ENCODE data around the gene RAB3C.

RAB3C gene

DNA sequence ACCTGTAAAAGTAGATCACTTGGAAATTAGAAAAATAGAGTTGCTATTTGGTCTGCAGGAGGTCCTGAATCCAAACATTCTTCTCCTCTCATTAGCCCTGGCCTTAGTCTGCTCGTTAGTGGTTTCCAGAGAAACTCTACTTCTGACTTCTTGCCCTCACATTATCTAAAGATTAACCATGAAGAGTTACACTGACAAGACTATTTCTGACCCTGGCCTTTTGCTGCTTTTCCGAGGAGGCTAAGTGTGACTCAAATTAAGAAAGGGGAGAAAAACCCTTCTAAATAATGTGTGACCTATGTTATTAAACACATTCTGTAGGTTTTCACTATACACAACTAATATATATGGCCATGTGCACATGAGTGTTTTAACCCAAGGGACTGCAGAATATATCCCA lies 302.4 kb downstream of the RAB3C start:
- H3K27ac ChIP-seq (ENCODE audit: low read depth, low read length) = no peak overlapping the region
- no peaks in the 10 kb centered on the region for H3K27me3 ChIP-seq (ENCODE audit: control insufficient read depth in 1 of 2, insufficient read depth in 2 of 2, low read length in 2 of 2)
- no peak overlapping the region for H3K4me3 ChIP-seq (ENCODE audit: low read depth in 1 of 2, low read length in 2 of 2)
- H3K36me3 ChIP-seq (ENCODE audit: control insufficient read depth in 1 of 2, insufficient read depth in 2 of 2, low read length in 2 of 2) = no peaks in the 10 kb centered on the region
- no peaks in the 10 kb centered on the region for H3K4me1 ChIP-seq (ENCODE audit: control insufficient read depth in 1 of 2, insufficient read depth in 2 of 2, low read length in 2 of 2)
- no peaks in the 10 kb centered on the region for H3K9me3 ChIP-seq (ENCODE audit: control insufficient read depth in 1 of 2, low read length in 2 of 2)
- H3K9ac ChIP-seq (ENCODE audit: low read depth in 1 of 2, low read length in 2 of 2) = no peak overlapping the region

DNA sequence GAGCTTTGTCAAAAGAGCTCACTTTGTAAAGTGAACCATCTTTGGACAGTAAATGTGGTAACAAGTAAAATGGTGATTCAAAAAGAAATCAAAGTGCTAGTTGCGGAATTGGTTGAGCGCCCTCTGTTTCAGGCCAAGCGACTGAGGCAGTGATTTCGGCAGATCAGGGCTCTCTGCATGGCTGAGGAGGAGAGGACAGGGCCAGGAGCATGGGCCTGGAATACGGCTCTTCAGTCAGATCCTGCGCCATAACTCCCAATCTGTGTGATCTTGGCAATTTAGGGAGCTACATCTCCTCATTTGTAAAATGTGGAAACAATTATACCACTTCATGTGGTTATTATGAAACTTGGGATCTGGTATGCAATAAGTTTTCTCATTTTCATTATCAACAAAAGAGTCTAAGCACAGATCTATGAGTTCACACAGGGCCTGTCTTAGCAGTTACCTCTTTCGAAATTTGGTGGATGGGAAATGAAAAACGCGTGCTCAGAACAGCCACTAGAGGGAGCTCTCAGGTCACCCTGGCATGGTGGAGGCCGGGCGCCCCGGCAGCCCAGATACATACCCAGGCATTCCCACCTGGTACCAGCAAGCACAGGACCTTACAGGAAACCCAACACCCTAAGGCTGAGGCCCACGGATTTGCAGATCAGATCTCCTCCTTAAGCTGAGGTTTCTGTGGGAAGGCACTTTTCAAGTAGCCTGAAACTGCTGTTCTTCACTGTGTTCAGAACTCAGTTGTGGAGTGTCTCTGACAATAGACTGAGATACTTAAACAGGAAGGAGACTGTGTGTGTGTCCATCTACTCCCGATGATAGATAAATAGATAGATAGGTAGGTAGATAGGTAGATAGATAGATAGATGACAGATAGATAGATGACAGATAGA lies 303.7 kb downstream of the RAB3C start:
- Histone ChIP-seq H3K27me3 (ENCODE audit: control insufficient read depth in 1 of 2, insufficient read depth in 2 of 2, low read length in 2 of 2) (no peaks in the 10 kb centered on the region), H3K4me3 (ENCODE audit: low read depth in 1 of 2, low read length in 2 of 2) (no peak overlapping the region), H3K9me3 (ENCODE audit: control insufficient read depth in 1 of 2, low read length in 2 of 2) (no peaks in the 10 kb centered on the region), H3K4me1 (ENCODE audit: control insufficient read depth in 1 of 2, insufficient read depth in 2 of 2, low read length in 2 of 2) (no peaks in the 10 kb centered on the region), H3K9ac (ENCODE audit: low read depth in 1 of 2, low read length in 2 of 2) (no peak overlapping the region), H3K27ac (ENCODE audit: low read depth, low read length) (no peak overlapping the region), H3K36me3 (ENCODE audit: control insufficient read depth in 1 of 2, insufficient read depth in 2 of 2, low read length in 2 of 2) (no peaks in the 10 kb centered on the region)

DNA sequence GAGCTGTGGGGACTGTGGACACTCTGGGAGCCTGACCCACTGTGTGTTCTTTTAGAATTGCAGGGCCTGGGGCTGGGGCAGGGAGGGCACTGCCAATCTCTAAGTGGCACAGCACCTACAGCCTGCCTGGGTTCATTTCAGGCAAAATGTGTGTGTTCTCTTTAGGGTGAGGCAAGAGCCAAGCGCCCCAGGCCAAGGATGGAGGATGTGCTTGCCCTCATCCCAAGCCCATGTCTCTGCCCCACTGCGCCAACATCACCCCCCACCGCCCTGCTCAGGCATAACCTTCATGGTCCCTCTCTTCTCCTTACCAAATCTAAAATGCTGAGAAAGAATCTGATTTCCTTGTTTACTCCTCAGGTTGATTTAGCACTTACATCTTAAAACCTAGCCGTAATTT lies 304.4 kb downstream of the RAB3C start:
- Histone ChIP-seq H3K27me3 (ENCODE audit: control insufficient read depth in 1 of 2, insufficient read depth in 2 of 2, low read length in 2 of 2) (no peaks in the 10 kb centered on the region), H3K27ac (ENCODE audit: low read depth, low read length) (no peak overlapping the region), H3K9ac (ENCODE audit: low read depth in 1 of 2, low read length in 2 of 2) (no peak overlapping the region), H3K4me1 (ENCODE audit: control insufficient read depth in 1 of 2, insufficient read depth in 2 of 2, low read length in 2 of 2) (no peaks in the 10 kb centered on the region), H3K36me3 (ENCODE audit: control insufficient read depth in 1 of 2, insufficient read depth in 2 of 2, low read length in 2 of 2) (no peaks in the 10 kb centered on the region), H3K9me3 (ENCODE audit: control insufficient read depth in 1 of 2, low read length in 2 of 2) (no peaks in the 10 kb centered on the region), H3K4me3 (ENCODE audit: low read depth in 1 of 2, low read length in 2 of 2) (no peak overlapping the region)

DNA sequence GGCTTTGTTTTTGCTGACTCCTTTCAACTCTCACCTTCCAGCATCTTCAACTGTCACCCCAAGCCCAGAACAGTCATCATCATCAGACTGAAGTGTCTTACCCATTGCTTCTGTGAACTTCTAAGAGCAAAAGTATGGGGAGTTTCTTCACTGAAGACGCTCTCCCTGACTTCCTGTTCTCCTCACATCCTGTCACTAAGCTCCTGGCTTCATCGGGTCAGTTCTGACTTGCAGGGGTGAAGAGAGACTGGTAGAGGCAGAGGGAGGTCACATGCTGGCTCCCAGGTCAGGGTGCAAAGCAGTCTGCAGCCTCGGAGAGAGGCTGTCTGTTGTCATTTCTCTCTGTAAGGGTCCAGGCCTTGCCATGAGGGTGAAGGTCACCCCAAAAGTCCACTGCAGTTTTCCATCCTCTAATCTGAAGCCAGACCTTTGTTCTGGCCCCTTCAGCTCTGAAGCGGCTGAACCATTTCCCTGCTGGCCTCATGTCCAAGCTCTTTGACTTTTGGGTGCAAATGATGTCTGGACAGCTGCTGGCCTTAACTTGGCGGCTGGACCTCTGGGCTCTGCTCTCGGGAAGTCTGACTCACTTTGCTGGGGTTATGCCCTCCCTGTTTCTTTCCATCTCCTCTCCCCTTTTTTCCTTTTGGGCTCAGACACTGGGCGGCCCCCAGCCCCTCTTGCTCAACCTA lies 305.0 kb downstream of the RAB3C start:
- Histone ChIP-seq H3K4me3 (ENCODE audit: low read depth in 1 of 2, low read length in 2 of 2) (no peak overlapping the region), H3K4me1 (ENCODE audit: control insufficient read depth in 1 of 2, insufficient read depth in 2 of 2, low read length in 2 of 2) (no peaks in the 10 kb centered on the region), H3K36me3 (ENCODE audit: control insufficient read depth in 1 of 2, insufficient read depth in 2 of 2, low read length in 2 of 2) (no peaks in the 10 kb centered on the region), H3K27me3 (ENCODE audit: control insufficient read depth in 1 of 2, insufficient read depth in 2 of 2, low read length in 2 of 2) (no peaks in the 10 kb centered on the region), H3K9me3 (ENCODE audit: control insufficient read depth in 1 of 2, low read length in 2 of 2) (no peaks in the 10 kb centered on the region), H3K9ac (ENCODE audit: low read depth in 1 of 2, low read length in 2 of 2) (no peak overlapping the region), H3K27ac (ENCODE audit: low read depth, low read length) (no peak overlapping the region)

GRCh38 chr5:58890265-58890664 lies 307.4 kb downstream of the RAB3C start:
- H3K4me1 ChIP-seq (ENCODE audit: control insufficient read depth in 1 of 2, insufficient read depth in 2 of 2, low read length in 2 of 2) = no peaks in the 10 kb centered on the region
- H3K4me3 ChIP-seq (ENCODE audit: low read depth in 1 of 2, low read length in 2 of 2) = no peak overlapping the region
- H3K27ac ChIP-seq (ENCODE audit: low read depth, low read length) = no peak overlapping the region
- H3K36me3 ChIP-seq (ENCODE audit: control insufficient read depth in 1 of 2, insufficient read depth in 2 of 2, low read length in 2 of 2) = no peaks in the 10 kb centered on the region
- H3K9me3 ChIP-seq (ENCODE audit: control insufficient read depth in 1 of 2, low read length in 2 of 2) = no peaks in the 10 kb centered on the region
- no peaks in the 10 kb centered on the region for H3K27me3 ChIP-seq (ENCODE audit: control insufficient read depth in 1 of 2, insufficient read depth in 2 of 2, low read length in 2 of 2)
- H3K9ac ChIP-seq (ENCODE audit: low read depth in 1 of 2, low read length in 2 of 2) = no peak overlapping the region

GRCh38 chr5:58890701-58891085 lies 307.8 kb downstream of the RAB3C start:
- H3K27me3 ChIP-seq (ENCODE audit: control insufficient read depth in 1 of 2, insufficient read depth in 2 of 2, low read length in 2 of 2) = no peaks in the 10 kb centered on the region
- H3K4me3 ChIP-seq (ENCODE audit: low read depth in 1 of 2, low read length in 2 of 2) = no peak overlapping the region
- H3K36me3 ChIP-seq (ENCODE audit: control insufficient read depth in 1 of 2, insufficient read depth in 2 of 2, low read length in 2 of 2) = no peaks in the 10 kb centered on the region
- no peaks in the 10 kb centered on the region for H3K4me1 ChIP-seq (ENCODE audit: control insufficient read depth in 1 of 2, insufficient read depth in 2 of 2, low read length in 2 of 2)
- H3K27ac ChIP-seq (ENCODE audit: low read depth, low read length) = no peak overlapping the region
- H3K9me3 ChIP-seq (ENCODE audit: control insufficient read depth in 1 of 2, low read length in 2 of 2) = no peaks in the 10 kb centered on the region
- H3K9ac ChIP-seq (ENCODE audit: low read depth in 1 of 2, low read length in 2 of 2) = no peak overlapping the region

GRCh38 chr5:58891086-58891970 lies 308.5 kb downstream of the RAB3C start:
- no peaks in the 10 kb centered on the region for H3K27me3 ChIP-seq (ENCODE audit: control insufficient read depth in 1 of 2, insufficient read depth in 2 of 2, low read length in 2 of 2)
- no peak overlapping the region for H3K9ac ChIP-seq (ENCODE audit: low read depth in 1 of 2, low read length in 2 of 2)
- H3K4me1 ChIP-seq (ENCODE audit: control insufficient read depth in 1 of 2, insufficient read depth in 2 of 2, low read length in 2 of 2) = no peaks in the 10 kb centered on the region
- no peaks in the 10 kb centered on the region for H3K36me3 ChIP-seq (ENCODE audit: control insufficient read depth in 1 of 2, insufficient read depth in 2 of 2, low read length in 2 of 2)
- H3K27ac ChIP-seq (ENCODE audit: low read depth, low read length) = no peak overlapping the region
- H3K9me3 ChIP-seq (ENCODE audit: control insufficient read depth in 1 of 2, low read length in 2 of 2) = no peaks in the 10 kb centered on the region
- H3K4me3 ChIP-seq (ENCODE audit: low read depth in 1 of 2, low read length in 2 of 2) = no peak overlapping the region

- H3K9ac ChIP-seq (ENCODE audit: low read depth in 1 of 2, low read length in 2 of 2) = no peak overlapping the region
- no peaks in the 10 kb centered on the region for H3K4me1 ChIP-seq (ENCODE audit: control insufficient read depth in 1 of 2, insufficient read depth in 2 of 2, low read length in 2 of 2)
Observed at GRCh38 chr5:58891971-58892343, 309.1 kb downstream of the RAB3C start.

DNA sequence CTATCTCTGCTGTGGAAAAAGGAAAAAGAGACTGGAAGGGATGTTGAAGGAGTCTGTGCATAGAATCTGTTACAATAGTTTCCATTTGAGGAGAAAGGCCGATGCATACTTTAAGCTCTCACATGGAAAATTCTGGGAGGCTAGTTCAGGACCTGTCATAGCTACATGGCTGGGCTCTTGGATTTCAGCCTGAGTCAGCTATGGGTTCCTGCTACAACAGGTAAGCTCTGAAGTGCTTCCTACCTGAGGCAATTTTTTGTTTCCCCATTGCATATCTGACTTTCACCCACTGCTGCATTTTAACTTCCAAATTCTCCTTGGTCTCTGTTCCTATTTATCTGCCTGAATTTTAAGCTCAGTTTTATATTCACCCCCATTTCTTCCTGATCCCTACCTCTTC lies 310.7 kb downstream of the RAB3C start:
- no peaks in the 10 kb centered on the region for H3K9me3 ChIP-seq (ENCODE audit: control insufficient read depth in 1 of 2, low read length in 2 of 2)
- no peaks in the 10 kb centered on the region for H3K27me3 ChIP-seq (ENCODE audit: control insufficient read depth in 1 of 2, insufficient read depth in 2 of 2, low read length in 2 of 2)
- H3K9ac ChIP-seq (ENCODE audit: low read depth in 1 of 2, low read length in 2 of 2) = no peak overlapping the region
- no peak overlapping the region for H3K27ac ChIP-seq (ENCODE audit: low read depth, low read length)
- H3K36me3 ChIP-seq (ENCODE audit: control insufficient read depth in 1 of 2, insufficient read depth in 2 of 2, low read length in 2 of 2) = no peaks in the 10 kb centered on the region
- H3K4me1 ChIP-seq (ENCODE audit: control insufficient read depth in 1 of 2, insufficient read depth in 2 of 2, low read length in 2 of 2) = no peaks in the 10 kb centered on the region
- H3K4me3 ChIP-seq (ENCODE audit: low read depth in 1 of 2, low read length in 2 of 2) = no peak overlapping the region

More at GRCh38 chr5:58891971-58892343, 309.1 kb downstream of the RAB3C start:
- Histone ChIP-seq H3K27me3 (ENCODE audit: control insufficient read depth in 1 of 2, insufficient read depth in 2 of 2, low read length in 2 of 2) (no peaks in the 10 kb centered on the region), H3K4me3 (ENCODE audit: low read depth in 1 of 2, low read length in 2 of 2) (no peak overlapping the region), H3K36me3 (ENCODE audit: control insufficient read depth in 1 of 2, insufficient read depth in 2 of 2, low read length in 2 of 2) (no peaks in the 10 kb centered on the region), H3K27ac (ENCODE audit: low read depth, low read length) (no peak overlapping the region), H3K9me3 (ENCODE audit: control insufficient read depth in 1 of 2, low read length in 2 of 2) (no peaks in the 10 kb centered on the region)

DNA sequence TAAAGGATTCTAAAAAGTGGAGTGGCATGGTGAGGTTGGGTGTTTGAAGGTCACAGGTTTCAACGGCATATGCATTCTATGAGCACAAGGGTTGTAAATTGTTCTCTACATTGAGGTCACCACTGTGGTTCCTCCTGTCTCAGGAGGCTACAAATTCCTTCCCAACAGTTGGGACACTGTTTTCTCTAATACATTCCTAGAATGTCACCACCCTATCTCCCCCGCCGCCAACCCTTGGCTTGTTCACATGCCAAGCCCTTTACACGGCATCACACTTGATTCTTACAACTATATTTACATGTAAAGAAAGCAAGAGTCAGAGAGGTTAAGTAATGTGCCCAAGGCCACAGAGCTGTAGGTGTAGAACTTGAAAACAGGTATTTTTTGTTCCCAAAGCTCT lies 315.1 kb downstream of the RAB3C start:
- H3K27me3 ChIP-seq (ENCODE audit: control insufficient read depth in 1 of 2, insufficient read depth in 2 of 2, low read length in 2 of 2) = peaks cover 0 to 4% of the 10 kb centered on the region in 2 donors
- H3K9me3 ChIP-seq (ENCODE audit: control insufficient read depth in 1 of 2, low read length in 2 of 2) = no peaks in the 10 kb centered on the region
- H3K36me3 ChIP-seq (ENCODE audit: control insufficient read depth in 1 of 2, insufficient read depth in 2 of 2, low read length in 2 of 2) = no peaks in the 10 kb centered on the region
- H3K9ac ChIP-seq (ENCODE audit: low read depth in 1 of 2, low read length in 2 of 2) = no peak overlapping the region
- no peak overlapping the region for H3K4me3 ChIP-seq (ENCODE audit: low read depth in 1 of 2, low read length in 2 of 2)
- H3K27ac ChIP-seq (ENCODE audit: low read depth, low read length) = no peak overlapping the region
- no peaks in the 10 kb centered on the region for H3K4me1 ChIP-seq (ENCODE audit: control insufficient read depth in 1 of 2, insufficient read depth in 2 of 2, low read length in 2 of 2)

Data from duodenal mucosa (tissue), 2 donors.